GDM1 (cell line): Measurements from ENCODE around the gene WDHD1.
"Not testable (repeated sequence)": the region's sequence is repeated elsewhere in the genome, so short reads cannot be mapped to it uniquely, and the experiment has no call there.

Experiments
- DNase-seq: peaks from one replicate; lab custom pipeline; 2025; lab: John Stamatoyannopoulos, UW

The WDHD1 gene

GRCh38 chr14:54953609-54954008 is 73.3 kb downstream of the WDHD1 start:
- DNase-seq = not testable (repeated sequence)

GRCh38 chr14:54952803-54953202 is 74.1 kb downstream of the WDHD1 start:
- not testable (repeated sequence) for DNase-seq

- no peak for DNase-seq
These were observed 79.7 kb downstream of the WDHD1 start for GRCh38 chr14:54947230-54947629.

GRCh38 chr14:54946500-54946899 is 80.4 kb downstream of the WDHD1 start:
- no peak for DNase-seq

GRCh38 chr14:54944737-54945391 is 82.0 kb downstream of the WDHD1 start:
- DNase-seq = no peak

- DNase-seq = no peak
These were observed 84.0 kb downstream of the WDHD1 start for GRCh38 chr14:54942913-54943312.

- DNase-seq = no peak
These were observed 90.1 kb downstream of the WDHD1 start for GRCh38 chr14:54936816-54937215.

GRCh38 chr14:54935958-54936357 is 90.9 kb downstream of the WDHD1 start:
- no peak for DNase-seq

GRCh38 chr14:54935100-54935499 is 91.8 kb downstream of the WDHD1 start:
- DNase-seq = no peak

- DNase-seq = no peak
These were observed 93.9 kb downstream of the WDHD1 start for GRCh38 chr14:54933006-54933405.

GRCh38 chr14:54931598-54932340 is 95.1 kb downstream of the WDHD1 start:
- no peak for DNase-seq

- no peak for DNase-seq
These were observed 95.8 kb downstream of the WDHD1 start for GRCh38 chr14:54931101-54931500.

GRCh38 chr14:54929556-54929955 is 97.3 kb downstream of the WDHD1 start:
- no peak for DNase-seq

GRCh38 chr14:54928216-54928615 is 98.7 kb downstream of the WDHD1 start:
- DNase-seq = no peak

- no peak for DNase-seq
These were observed 99.3 kb downstream of the WDHD1 start for GRCh38 chr14:54927551-54927950.

- DNase-seq = not testable (repeated sequence)
These were observed 100.3 kb downstream of the WDHD1 start for GRCh38 chr14:54926570-54926969.

- no peak for DNase-seq
These were observed 104.3 kb downstream of the WDHD1 start for GRCh38 chr14:54922598-54922997.

GRCh38 chr14:54920052-54920451 is 106.8 kb downstream of the WDHD1 start:
- DNase-seq = no peak

GRCh38 chr14:54919330-54919729 is 107.6 kb downstream of the WDHD1 start:
- DNase-seq = no peak

- no peak for DNase-seq
These were observed 108.5 kb downstream of the WDHD1 start for GRCh38 chr14:54918427-54918826.

- no peak for DNase-seq
These were observed 110.8 kb downstream of the WDHD1 start for GRCh38 chr14:54916101-54916500.

- no peak for DNase-seq
These were observed 116.9 kb downstream of the WDHD1 start for GRCh38 chr14:54909817-54910558.

- not testable (repeated sequence) for DNase-seq
These were observed 117.9 kb downstream of the WDHD1 start for GRCh38 chr14:54908973-54909372.
